Activated CD4-positive, alpha-beta T cell treated with anti-CD3 and anti-CD28 coated beads, Interleukin-2, amount 10 ng/mL, durations not matched to agents 7 days and 5 days (primary cell): ENCODE results near the gene IQCE. TPM values are rescaled to one million over a fixed set of nuclear protein-coding genes. Genes with fewer than 3 reads are reported as not detected.

Experiments
- CTCF ChIA-PET: fragments of 350-600 bp; sonication (Branson Sonifier 250); formaldehyde crosslinking; loops from one replicate; lab custom pipeline; 2021; ENCODE audit warnings: antibody characterized with exemption; lab: Charles Lee
- POLR2A ChIA-PET: fragments of 350-600 bp; sonication (Branson Sonifier 250); formaldehyde crosslinking; loops from one replicate; lab custom pipeline; 2021; ENCODE audit warnings: antibody characterized with exemption; lab: Charles Lee
- DNase-seq: peaks from one replicate; pipeline ENCODE4 v3.0.0-alpha.2; 2020
- H3K27ac Mint-ChIP-seq: one replicate; pipeline ENCODE4 v1.8.0; 2021; ENCODE audit warnings: mild to moderate bottlenecking, moderate library complexity, mixed read lengths
- H3K27me3 Mint-ChIP-seq: one replicate; pipeline ENCODE4 v1.8.0; 2021; ENCODE audit warnings: mixed read lengths
- H3K36me3 Mint-ChIP-seq: one replicate; pipeline ENCODE4 v1.8.0; 2021; ENCODE audit warnings: low read depth, mixed read lengths
- H3K4me1 Mint-ChIP-seq: one replicate; pipeline ENCODE4 v1.8.0; 2021; ENCODE audit warnings: mixed read lengths
- H3K4me3 Mint-ChIP-seq: one replicate; pipeline ENCODE4 v1.8.0; 2021; ENCODE audit warnings: mild to moderate bottlenecking, moderate library complexity, mixed read lengths
- H3K9me3 Mint-ChIP-seq: one replicate; pipeline ENCODE4 v1.8.0; 2021; ENCODE audit warnings: mixed read lengths
- total RNA-seq, 2 experiments: library from RNA; stranded (reverse); gene quantifications; one replicate each; pipeline ENCODE4 v1.2.3, GENCODE V29; 2021

The IQCE gene
- total RNA-seq, 2 experiments from 2014 or later, result 13.8 to 15.5 TPM

- H3K4me3 Mint-ChIP-seq, result no peak overlapping the region
- no peak for DNase-seq
- ChIA-PET CTCF (interaction anchor here (1.0 to 1.6 kb wide), 2 partner anchors 11 to 25 kb away, joined by 3 to 4 read pairs; no protein-coding TSS in a partner anchor), POLR2A (no interaction called here)
- H3K4me1 Mint-ChIP-seq, result peaks cover 7% of the 10 kb centered on the region
- H3K9me3 Mint-ChIP-seq, result no peaks in the 10 kb centered on the region
- H3K27me3 Mint-ChIP-seq, result no peaks in the 10 kb centered on the region
- no peaks in the 10 kb centered on the region for H3K36me3 Mint-ChIP-seq
- no peak overlapping the region for H3K27ac Mint-ChIP-seq
Measured at GRCh38 chr7:2638224-2638991, 79.6 kb downstream of the IQCE start.

GRCh38 chr7:2639181-2639681 is 80.5 kb downstream of the IQCE start:
- DNase-seq, result no peak
- POLR2A ChIA-PET, result no interaction called here
- Mint-ChIP-seq H3K36me3 (no peaks in the 10 kb centered on the region), H3K9me3 (no peaks in the 10 kb centered on the region), H3K27me3 (no peaks in the 10 kb centered on the region), H3K4me1 (peaks cover 2% of the 10 kb centered on the region), H3K4me3 (no peak overlapping the region), H3K27ac (no peak overlapping the region)
- CTCF ChIA-PET, result interaction anchor here (1.6 kb wide), 1 partner anchor 26 kb away, joined by 3 read pairs; no protein-coding TSS in a partner anchor

- CTCF ChIA-PET, result interaction anchor here (1.6 kb wide), 1 partner anchor 27 kb away, joined by 3 read pairs; no protein-coding TSS in a partner anchor
- peaks cover 9% of the 10 kb centered on the region for H3K4me1 Mint-ChIP-seq
- H3K27me3 Mint-ChIP-seq, result no peaks in the 10 kb centered on the region
- no peaks in the 10 kb centered on the region for H3K9me3 Mint-ChIP-seq
- no peak overlapping the region for H3K4me3 Mint-ChIP-seq
- no peaks in the 10 kb centered on the region for H3K36me3 Mint-ChIP-seq
- no peak overlapping the region for H3K27ac Mint-ChIP-seq
- POLR2A ChIA-PET, result no interaction called here
- DNase-seq, result no peak
Measured at GRCh38 chr7:2639695-2640481, 81.1 kb downstream of the IQCE start.

GRCh38 chr7:2640482-2640830 is 81.7 kb downstream of the IQCE start:
- H3K4me1 Mint-ChIP-seq, result peaks cover 14% of the 10 kb centered on the region
- no peaks in the 10 kb centered on the region for H3K9me3 Mint-ChIP-seq
- no peaks in the 10 kb centered on the region for H3K27me3 Mint-ChIP-seq
- H3K27ac Mint-ChIP-seq, result no peak overlapping the region
- no peak for DNase-seq
- no peaks in the 10 kb centered on the region for H3K36me3 Mint-ChIP-seq
- ChIA-PET CTCF (no interaction called here), POLR2A (no interaction called here)
- no peak overlapping the region for H3K4me3 Mint-ChIP-seq

GRCh38 chr7:2640846-2641316 is 82.1 kb downstream of the IQCE start:
- Mint-ChIP-seq H3K27ac (no peak overlapping the region), H3K4me1 (peaks cover 18% of the 10 kb centered on the region), H3K27me3 (no peaks in the 10 kb centered on the region), H3K9me3 (no peaks in the 10 kb centered on the region), H3K36me3 (no peaks in the 10 kb centered on the region), H3K4me3 (no peak overlapping the region)
- ChIA-PET CTCF (no interaction called here), POLR2A (no interaction called here)
- DNase-seq, result no peak

- Mint-ChIP-seq H3K36me3 (no peaks in the 10 kb centered on the region), H3K27me3 (no peaks in the 10 kb centered on the region), H3K9me3 (no peaks in the 10 kb centered on the region), H3K4me3 (no peak overlapping the region), H3K4me1 (peaks cover 21% of the 10 kb centered on the region), H3K27ac (no peak overlapping the region)
- no peak for DNase-seq
- CTCF ChIA-PET, result interaction anchor here (0.6 kb wide), 1 partner anchor 245 kb away, joined by 3 read pairs; no protein-coding TSS in a partner anchor
- POLR2A ChIA-PET, result no interaction called here
Measured at GRCh38 chr7:2641406-2642393, 82.9 kb downstream of the IQCE start.

- Mint-ChIP-seq H3K27ac (peak overlapping the region; percentile 9), H3K4me1 (peaks cover 21% of the 10 kb centered on the region), H3K4me3 (no peak overlapping the region), H3K36me3 (no peaks in the 10 kb centered on the region), H3K9me3 (no peaks in the 10 kb centered on the region), H3K27me3 (no peaks in the 10 kb centered on the region)
- CTCF ChIA-PET, result interaction anchor here (0.6 to 1.0 kb wide), 5 partner anchors 8 to 93 kb away, joined by 3 to 4 read pairs (median 3); no protein-coding TSS in a partner anchor
- POLR2A ChIA-PET, result no interaction called here
- no peak for DNase-seq
Measured at GRCh38 chr7:2643386-2644219, 84.8 kb downstream of the IQCE start.

- no peaks in the 10 kb centered on the region for H3K27me3 Mint-ChIP-seq
- no peak for DNase-seq
- H3K27ac Mint-ChIP-seq, result peak overlapping the region; percentile 80
- POLR2A ChIA-PET, result no interaction called here
- CTCF ChIA-PET, result interaction anchor here (0.6 to 1.1 kb wide), 5 partner anchors 10 to 265 kb away, joined by 3 to 7 read pairs (median 4); no protein-coding TSS in a partner anchor
- peaks cover 21% of the 10 kb centered on the region for H3K4me1 Mint-ChIP-seq
- H3K36me3 Mint-ChIP-seq, result no peaks in the 10 kb centered on the region
- H3K9me3 Mint-ChIP-seq, result no peaks in the 10 kb centered on the region
- no peak overlapping the region for H3K4me3 Mint-ChIP-seq
Measured at GRCh38 chr7:2644220-2644561, 85.4 kb downstream of the IQCE start.

- no peaks in the 10 kb centered on the region for H3K9me3 Mint-ChIP-seq
- peak; percentile 39 for DNase-seq
- no peaks in the 10 kb centered on the region for H3K36me3 Mint-ChIP-seq
- H3K27me3 Mint-ChIP-seq, result no peaks in the 10 kb centered on the region
- peak overlapping the region; percentile 86 for H3K27ac Mint-ChIP-seq
- POLR2A ChIA-PET, result no interaction called here
- CTCF ChIA-PET, result interaction anchor here (0.6 to 1.7 kb wide), 4 partner anchors 26 to 264 kb away, joined by 3 to 7 read pairs (median 6); no protein-coding TSS in a partner anchor
- peak overlapping the region; percentile 51 for H3K4me3 Mint-ChIP-seq
- peaks cover 21% of the 10 kb centered on the region for H3K4me1 Mint-ChIP-seq
Measured at GRCh38 chr7:2644562-2645273, 85.9 kb downstream of the IQCE start.

GRCh38 chr7:2645274-2645868 is 86.6 kb downstream of the IQCE start:
- Mint-ChIP-seq H3K27me3 (no peaks in the 10 kb centered on the region), H3K36me3 (no peaks in the 10 kb centered on the region), H3K9me3 (no peaks in the 10 kb centered on the region), H3K4me1 (peaks cover 21% of the 10 kb centered on the region), H3K27ac (peak overlapping the region; percentile 86), H3K4me3 (peak overlapping the region; percentile 51)
- DNase-seq, result peak; percentile 50
- POLR2A ChIA-PET, result no interaction called here
- CTCF ChIA-PET, result interaction anchor here (0.7 to 1.7 kb wide), 4 partner anchors 26 to 184 kb away, joined by 3 to 7 read pairs (median 4); no protein-coding TSS in a partner anchor
